Measurements from ENCODE around the gene ACSS2. TPM values are rescaled to one million over a fixed set of nuclear protein-coding genes. Genes with fewer than 3 reads are reported as not detected.

The ACSS2 gene
- total RNA-seq, 1 experiment from 2014 or later = 25.4 TPM

GRCh38 chr20:34863421-34863965, 12.9 kb upstream of the ACSS2 start:
- Histone ChIP-seq H3K9me3 (ENCODE audit: control insufficient read depth, insufficient read depth, low read depth, low read length) (no peaks in the 10 kb centered on the region), H3K4me3 (ENCODE audit: low read depth in 2 of 2, low read length in 2 of 2) (no peak overlapping the region), H3K27ac (ENCODE audit: low read length) (no peak overlapping the region), H3K36me3 (ENCODE audit: control insufficient read depth, insufficient read depth, low read length) (no peaks in the 10 kb centered on the region), H3K4me1 (ENCODE audit: control insufficient read depth, insufficient read depth, low read length) (no peaks in the 10 kb centered on the region), H3K27me3 (ENCODE audit: control insufficient read depth, insufficient read depth, low read length) (no peaks in the 10 kb centered on the region)
- in situ Hi-C loops (cut with HindIII; ENCODE audit: low pct_unique_long_range_greater_than_20kb, low sequenced_read_pairs) (no loop called here), intact Hi-C loops (cut with micrococcal nuclease; ENCODE audit: unreplicated experiment) (no loop called here)
- ChIA-PET CTCF (no interaction called here), POLR2A (no interaction called here)
- no peak for ATAC-seq
- no TSS peak for BruUV-seq (replicated peaks)
- no peak for DNase-seq (ENCODE audit: low read depth, low spot score)
- no peak for TF ChIP-seq CTCF (IDR thresholded peaks at IDR 0.05)
- TF ChIP-seq REST (IDR thresholded peaks at IDR 0.05; ENCODE audit: insufficient read depth in 1 of 2, low read depth in 2 of 2, low read length in 1 of 2) = no peak
- no peak for TF ChIP-seq POLR2AphosphoS5 (IDR thresholded peaks at IDR 0.05; ENCODE audit: low read depth, low read length)
- TF ChIP-seq TCF7L2 (IDR thresholded peaks at IDR 0.05; ENCODE audit: low read depth, low read length) = no peak
- TF ChIP-seq SIN3A (IDR thresholded peaks at IDR 0.05; ENCODE audit: borderline replicate concordance, insufficient read depth, low read depth, low read length) = no peak

- intact Hi-C loops (cut with micrococcal nuclease; ENCODE audit: unreplicated experiment) (no loop called here), in situ Hi-C loops (cut with HindIII; ENCODE audit: low pct_unique_long_range_greater_than_20kb, low sequenced_read_pairs) (no loop called here)
- H3K36me3 ChIP-seq (ENCODE audit: control insufficient read depth, insufficient read depth, low read length) = no peaks in the 10 kb centered on the region
- no peaks in the 10 kb centered on the region for H3K9me3 ChIP-seq (ENCODE audit: control insufficient read depth, insufficient read depth, low read depth, low read length)
- no peak for ATAC-seq
- H3K27ac ChIP-seq (ENCODE audit: low read length) = no peak overlapping the region
- no peak for TF ChIP-seq SIN3A (IDR thresholded peaks at IDR 0.05; ENCODE audit: borderline replicate concordance, insufficient read depth, low read depth, low read length)
- no peak for TF ChIP-seq REST (IDR thresholded peaks at IDR 0.05; ENCODE audit: insufficient read depth in 1 of 2, low read depth in 2 of 2, low read length in 1 of 2)
- TF ChIP-seq CTCF (IDR thresholded peaks at IDR 0.05) = no peak
- TF ChIP-seq POLR2AphosphoS5 (IDR thresholded peaks at IDR 0.05; ENCODE audit: low read depth, low read length) = no peak
- no peak for TF ChIP-seq TCF7L2 (IDR thresholded peaks at IDR 0.05; ENCODE audit: low read depth, low read length)
- H3K4me1 ChIP-seq (ENCODE audit: control insufficient read depth, insufficient read depth, low read length) = no peaks in the 10 kb centered on the region
- ChIA-PET CTCF (no interaction called here), POLR2A (no interaction called here)
- no peaks in the 10 kb centered on the region for H3K27me3 ChIP-seq (ENCODE audit: control insufficient read depth, insufficient read depth, low read length)
- no peak for DNase-seq (ENCODE audit: low read depth, low spot score)
- BruUV-seq (replicated peaks) = no TSS peak
- no peak overlapping the region for H3K4me3 ChIP-seq (ENCODE audit: low read depth in 2 of 2, low read length in 2 of 2)
These were observed 12.2 kb upstream of the ACSS2 start for GRCh38 chr20:34864216-34864615.
